ENCODE data around the gene DPP7. TPM values are rescaled to one million over a fixed set of nuclear protein-coding genes. Genes with fewer than 3 reads are reported as not detected.

The DPP7 gene
- total RNA-seq, 4 donors from 2014 or later: 71.4 to 139 (median 96.5) TPM

GRCh38 chr9:137147091-137147792 is 32.7 kb upstream of the DPP7 start:
- Histone ChIP-seq H3K4me1 (no peaks in the 10 kb centered on the region), H3K4me3 (no peak overlapping the region), H3K36me3 (no peaks in the 10 kb centered on the region), H3K9me3 (no peaks in the 10 kb centered on the region), H3K27me3 (peaks cover 58% of the 10 kb centered on the region), H3K27ac (no peak overlapping the region)
- 85% methylated on average over 16 of the region's 26 CpGs for WGBS
- TF ChIP-seq EP300 (IDR thresholded peaks at IDR 0.05) (no peak), CTCF (IDR thresholded peaks at IDR 0.05) (no peak), POLR2AphosphoS5 (IDR thresholded peaks at IDR 0.05) (no peak), POLR2A (IDR thresholded peaks at IDR 0.05) (no peak)
- no peak for DNase-seq (ENCODE audit: low spot score in 2 of 2)

- no peak for DNase-seq (ENCODE audit: low spot score in 2 of 2)
- 63% methylated on average over 2 of the region's 9 CpGs for WGBS
- Histone ChIP-seq H3K36me3 (no peaks in the 10 kb centered on the region), H3K27me3 (peaks cover 64% of the 10 kb centered on the region), H3K27ac (no peak overlapping the region), H3K9me3 (no peaks in the 10 kb centered on the region), H3K4me1 (no peaks in the 10 kb centered on the region), H3K4me3 (no peak overlapping the region)
- TF ChIP-seq POLR2A (IDR thresholded peaks at IDR 0.05) (no peak), EP300 (IDR thresholded peaks at IDR 0.05) (no peak), CTCF (IDR thresholded peaks at IDR 0.05) (no peak), POLR2AphosphoS5 (IDR thresholded peaks at IDR 0.05) (no peak)
These were observed 32.0 kb upstream of the DPP7 start for GRCh38 chr9:137146527-137146918.

- Histone ChIP-seq H3K9me3 (no peaks in the 10 kb centered on the region), H3K27ac (no peak overlapping the region), H3K4me1 (no peaks in the 10 kb centered on the region), H3K36me3 (no peaks in the 10 kb centered on the region), H3K27me3 (peaks cover 70% of the 10 kb centered on the region), H3K4me3 (no peak overlapping the region)
- no peak for TF ChIP-seq EP300 (IDR thresholded peaks at IDR 0.05)
- TF ChIP-seq CTCF (IDR thresholded peaks at IDR 0.05): no peak
- TF ChIP-seq POLR2A (IDR thresholded peaks at IDR 0.05): no peak
- TF ChIP-seq POLR2AphosphoS5 (IDR thresholded peaks at IDR 0.05): no peak
- WGBS: 62% methylated on average over 26 of the region's 49 CpGs
- no peak for DNase-seq (ENCODE audit: low spot score in 2 of 2)
These were observed 31.4 kb upstream of the DPP7 start for GRCh38 chr9:137145731-137146526.

GRCh38 chr9:137143459-137143858 is 28.9 kb upstream of the DPP7 start:
- no peaks in the 10 kb centered on the region for H3K9me3 ChIP-seq
- TF ChIP-seq POLR2AphosphoS5 (IDR thresholded peaks at IDR 0.05) (no peak), CTCF (IDR thresholded peaks at IDR 0.05) (no peak), POLR2A (IDR thresholded peaks at IDR 0.05) (no peak), EP300 (IDR thresholded peaks at IDR 0.05) (no peak)
- no peak overlapping the region for H3K4me3 ChIP-seq
- no peaks in the 10 kb centered on the region for H3K36me3 ChIP-seq
- H3K27me3 ChIP-seq: peaks cover 91% of the 10 kb centered on the region
- peaks cover 11% of the 10 kb centered on the region for H3K4me1 ChIP-seq
- WGBS: 49% methylated on average over 4 of the region's 4 CpGs
- no peak overlapping the region for H3K27ac ChIP-seq
- no peak for DNase-seq (ENCODE audit: low spot score in 2 of 2)

Measured in suprapubic skin (tissue), 4 donors.